Measurements from ENCODE around the gene TBK1. TPM values are rescaled to one million over a fixed set of nuclear protein-coding genes. Genes with fewer than 3 reads are reported as not detected.
"Not testable (repeated sequence)": the region's sequence is repeated elsewhere in the genome, so short reads cannot be mapped to it uniquely, and the experiment has no call there.

The TBK1 gene
- total and polyA plus RNA-seq, 2 donors: 14.1 to 63.3 TPM

- DNase-seq (ENCODE audit: extremely low spot score): no peak
- Histone ChIP-seq H3K4me1 (ENCODE audit: insufficient read depth) (no peaks in the 10 kb centered on the region), H3K27ac (ENCODE audit: low read depth) (no peak overlapping the region), H3K4me3 (ENCODE audit: low read depth, low read length) (no peak overlapping the region), H3K36me3 (ENCODE audit: insufficient read depth) (peaks cover 11% of the 10 kb centered on the region)
- 77% methylated on average over 5 of the region's 5 CpGs for WGBS
Measured at GRCh38 chr12:64494998-64495729, 43.2 kb downstream of the TBK1 start.

- 98% methylated on average over 2 of the region's 2 CpGs for WGBS
- Histone ChIP-seq H3K36me3 (ENCODE audit: insufficient read depth) (peaks cover 9% of the 10 kb centered on the region), H3K27ac (ENCODE audit: low read depth) (no peak overlapping the region), H3K4me1 (ENCODE audit: insufficient read depth) (no peaks in the 10 kb centered on the region), H3K4me3 (ENCODE audit: low read depth, low read length) (no peak overlapping the region)
- no peak for DNase-seq (ENCODE audit: extremely low spot score)
Measured at GRCh38 chr12:64496839-64497400, 45.0 kb downstream of the TBK1 start.

- Histone ChIP-seq H3K36me3 (ENCODE audit: insufficient read depth) (peaks cover 9% of the 10 kb centered on the region), H3K4me3 (ENCODE audit: low read depth, low read length) (no peak overlapping the region), H3K4me1 (ENCODE audit: insufficient read depth) (no peaks in the 10 kb centered on the region), H3K27ac (ENCODE audit: low read depth) (no peak overlapping the region)
- DNase-seq (ENCODE audit: extremely low spot score): no peak
- WGBS: 92% methylated on average over 1 of the region's 1 CpG
Measured at GRCh38 chr12:64497484-64497883, 45.6 kb downstream of the TBK1 start.

GRCh38 chr12:64497903-64498302 is 46.0 kb downstream of the TBK1 start:
- Histone ChIP-seq H3K27ac (ENCODE audit: low read depth) (no peak overlapping the region), H3K36me3 (ENCODE audit: insufficient read depth) (peaks cover 9% of the 10 kb centered on the region), H3K4me3 (ENCODE audit: low read depth, low read length) (no peak overlapping the region), H3K4me1 (ENCODE audit: insufficient read depth) (no peaks in the 10 kb centered on the region)
- no peak for DNase-seq (ENCODE audit: extremely low spot score)
- WGBS: 81% methylated on average over 1 of the region's 1 CpG

GRCh38 chr12:64500394-64500793 is 48.5 kb downstream of the TBK1 start:
- no peak overlapping the region for H3K27ac ChIP-seq (ENCODE audit: low read depth)
- H3K36me3 ChIP-seq (ENCODE audit: insufficient read depth): peaks cover 8% of the 10 kb centered on the region
- H3K4me1 ChIP-seq (ENCODE audit: insufficient read depth): no peaks in the 10 kb centered on the region
- no peak for DNase-seq (ENCODE audit: extremely low spot score)
- WGBS: 77% methylated on average over 3 of the region's 3 CpGs
- H3K4me3 ChIP-seq (ENCODE audit: low read depth, low read length): no peak overlapping the region

GRCh38 chr12:64501486-64501885 is 49.6 kb downstream of the TBK1 start:
- 84% methylated on average over 7 of the region's 7 CpGs for WGBS

GRCh38 chr12:64506955-64507354 is 55.0 kb downstream of the TBK1 start:
- DNase-seq (ENCODE audit: extremely low spot score): no peak
- Histone ChIP-seq H3K27ac (ENCODE audit: low read depth) (no peak overlapping the region), H3K36me3 (ENCODE audit: insufficient read depth) (no peaks in the 10 kb centered on the region), H3K4me3 (ENCODE audit: low read depth, low read length) (no peak overlapping the region), H3K4me1 (ENCODE audit: insufficient read depth) (no peaks in the 10 kb centered on the region)
- 91% methylated on average over 4 of the region's 4 CpGs for WGBS

More at GRCh38 chr12:64501486-64501885, 49.6 kb downstream of the TBK1 start:
- Histone ChIP-seq H3K27ac (ENCODE audit: low read depth) (no peak overlapping the region), H3K4me1 (ENCODE audit: insufficient read depth) (no peaks in the 10 kb centered on the region), H3K36me3 (ENCODE audit: insufficient read depth) (peaks cover 5% of the 10 kb centered on the region), H3K4me3 (ENCODE audit: low read depth, low read length) (no peak overlapping the region)
- DNase-seq (ENCODE audit: extremely low spot score): no peak

- H3K36me3 ChIP-seq (ENCODE audit: insufficient read depth): no peaks in the 10 kb centered on the region
- 74% methylated on average over 1 of the region's 1 CpG for WGBS
- no peaks in the 10 kb centered on the region for H3K4me1 ChIP-seq (ENCODE audit: insufficient read depth)
- H3K27ac ChIP-seq (ENCODE audit: low read depth): no peak overlapping the region
- no peak overlapping the region for H3K4me3 ChIP-seq (ENCODE audit: low read depth, low read length)
- no peak for DNase-seq (ENCODE audit: extremely low spot score)
Measured at GRCh38 chr12:64510667-64511066, 58.7 kb downstream of the TBK1 start.

- Histone ChIP-seq H3K4me1 (ENCODE audit: insufficient read depth) (no peaks in the 10 kb centered on the region), H3K27ac (ENCODE audit: low read depth) (no peak overlapping the region), H3K36me3 (ENCODE audit: insufficient read depth) (no peaks in the 10 kb centered on the region), H3K4me3 (ENCODE audit: low read depth, low read length) (no peak overlapping the region)
- WGBS: 87% methylated on average over 5 of the region's 5 CpGs
- DNase-seq (ENCODE audit: extremely low spot score): no peak
Measured at GRCh38 chr12:64518396-64518795, 66.5 kb downstream of the TBK1 start.

- H3K4me1 ChIP-seq (ENCODE audit: insufficient read depth): no peaks in the 10 kb centered on the region
- no peak overlapping the region for H3K4me3 ChIP-seq (ENCODE audit: low read depth, low read length)
- no peak overlapping the region for H3K27ac ChIP-seq (ENCODE audit: low read depth)
- no peak for DNase-seq (ENCODE audit: extremely low spot score)
- WGBS: 83% methylated on average over 3 of the region's 3 CpGs
- H3K36me3 ChIP-seq (ENCODE audit: insufficient read depth): no peaks in the 10 kb centered on the region
Measured at GRCh38 chr12:64521833-64522232, 69.9 kb downstream of the TBK1 start.

- WGBS: 31% methylated on average over 5 of the region's 5 CpGs
Measured at GRCh38 chr12:64522316-64522715, 70.4 kb downstream of the TBK1 start.

GRCh38 chr12:64522807-64523206 is 70.9 kb downstream of the TBK1 start:
- 79% methylated on average over 4 of the region's 4 CpGs for WGBS
- H3K4me3 ChIP-seq (ENCODE audit: low read depth, low read length): no peak overlapping the region
- no peaks in the 10 kb centered on the region for H3K4me1 ChIP-seq (ENCODE audit: insufficient read depth)
- H3K36me3 ChIP-seq (ENCODE audit: insufficient read depth): no peaks in the 10 kb centered on the region
- no peak overlapping the region for H3K27ac ChIP-seq (ENCODE audit: low read depth)
- DNase-seq (ENCODE audit: extremely low spot score): no peak

More at GRCh38 chr12:64522316-64522715, 70.4 kb downstream of the TBK1 start:
- Histone ChIP-seq H3K27ac (ENCODE audit: low read depth) (no peak overlapping the region), H3K36me3 (ENCODE audit: insufficient read depth) (no peaks in the 10 kb centered on the region), H3K4me3 (ENCODE audit: low read depth, low read length) (no peak overlapping the region), H3K4me1 (ENCODE audit: insufficient read depth) (no peaks in the 10 kb centered on the region)
- no peak for DNase-seq (ENCODE audit: extremely low spot score)

GRCh38 chr12:64523565-64524444 is 71.9 kb downstream of the TBK1 start:
- H3K4me1 ChIP-seq (ENCODE audit: insufficient read depth); H3K36me3 ChIP-seq (ENCODE audit: insufficient read depth); H3K4me3 ChIP-seq (ENCODE audit: low read depth, low read length); H3K27ac ChIP-seq (ENCODE audit: low read depth); DNase-seq (ENCODE audit: extremely low spot score): not testable (repeated sequence)
- WGBS: 90% methylated on average over 11 of the region's 11 CpGs

All from urinary bladder (tissue), 4 donors.